Skeletal muscle cell (primary cell): ENCODE results near the gene MRPS17.
"Not testable (repeated sequence)": the region's sequence is repeated elsewhere in the genome, so short reads cannot be mapped to it uniquely, and the experiment has no call there.

Experiments
- DNase-seq: peaks from one replicate; pipeline ENCODE4 v3.0.0-alpha.2; 2010; ENCODE audit warnings: low read depth
- H3K4me3 ChIP-seq: 2 replicates; pipeline ENCODE4 v1.5.1; 2011; ENCODE audit warnings: low read depth, mild to moderate bottlenecking, control low read depth, low read length, moderate library complexity

MRPS17 gene

DNA sequence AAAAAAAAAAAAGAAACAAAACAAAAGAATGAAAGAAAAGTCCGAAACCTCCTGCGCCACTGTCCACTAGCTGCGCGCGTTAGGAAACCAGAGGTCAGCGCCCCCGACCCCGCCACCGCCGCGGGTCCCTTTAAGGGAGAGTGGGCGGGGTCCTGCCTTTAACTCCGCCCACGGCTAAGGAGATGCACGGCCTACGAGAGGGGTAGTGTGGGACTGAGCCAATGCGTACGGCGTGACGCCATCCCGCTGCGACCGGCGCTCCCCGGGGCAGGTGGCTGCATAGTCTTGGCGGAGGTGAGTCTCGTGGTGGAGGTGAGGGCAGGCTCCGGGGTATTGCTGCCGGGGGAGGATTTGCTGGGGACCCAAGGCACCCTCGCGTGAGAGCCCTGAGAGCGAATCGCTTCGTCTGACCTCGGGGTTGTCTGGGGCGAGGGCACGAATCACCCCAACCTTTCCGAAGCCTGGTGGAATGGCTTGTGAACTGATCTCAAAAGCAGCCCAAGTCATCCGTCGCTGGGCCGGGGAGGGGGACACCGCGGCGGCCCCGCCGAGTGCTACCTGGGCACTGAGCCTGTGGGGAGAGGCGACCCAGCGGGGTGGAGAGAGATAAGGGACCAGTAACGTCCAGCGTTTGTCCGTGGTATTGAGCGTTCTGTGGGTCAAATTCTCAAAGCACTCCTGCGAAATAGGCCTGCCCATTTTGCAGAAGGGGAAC, at the start of gene MRPS17:
MRPS17 (plus strand) TSS at position 241 of the 715 bp plus-strand sequence. CDS start 1,319 bp downstream, outside the sequence.
- peak; percentile 39 for DNase-seq
- H3K4me3 ChIP-seq: peak within 1 kb of the TSS; percentile 85

DNA sequence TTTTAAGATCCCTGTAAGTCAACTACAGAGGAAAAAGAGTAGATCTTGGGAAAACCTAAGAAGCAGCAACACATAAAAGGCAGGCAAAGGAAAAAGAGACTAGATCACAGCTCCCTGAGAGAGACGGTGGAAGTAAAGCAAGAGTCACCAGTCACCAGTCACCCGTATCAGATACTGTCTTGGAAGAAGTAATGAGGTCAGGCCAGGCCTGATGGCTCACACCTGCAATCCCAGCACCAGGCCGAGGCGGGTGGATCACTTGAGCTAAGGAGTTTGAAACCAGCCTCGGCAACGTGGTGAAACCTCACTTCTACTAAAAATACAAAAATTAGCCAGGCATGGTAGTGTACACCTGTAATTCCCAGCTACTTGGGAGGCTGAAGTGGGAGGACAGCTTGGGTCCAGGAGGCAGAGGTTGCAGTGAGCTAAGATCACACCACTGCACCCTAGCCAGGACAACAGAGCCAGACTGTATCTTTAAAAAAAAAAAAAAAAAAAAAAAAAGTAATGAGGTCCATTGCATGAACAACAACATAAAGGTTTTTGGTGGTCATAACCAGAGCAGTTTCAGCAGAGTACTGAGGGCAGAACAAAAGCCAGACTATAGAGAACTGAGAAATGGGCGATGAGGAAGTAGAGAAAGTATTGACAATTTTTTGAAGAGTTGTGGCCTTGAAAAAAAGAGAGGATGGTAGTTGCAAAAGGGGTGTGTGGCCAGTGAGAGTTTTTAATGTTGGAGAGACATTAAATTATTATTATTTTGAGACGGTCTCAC, 47.5 kb upstream of the MRPS17 start:
- no peak for DNase-seq
- H3K4me3 ChIP-seq: no peak overlapping the region

DNA sequence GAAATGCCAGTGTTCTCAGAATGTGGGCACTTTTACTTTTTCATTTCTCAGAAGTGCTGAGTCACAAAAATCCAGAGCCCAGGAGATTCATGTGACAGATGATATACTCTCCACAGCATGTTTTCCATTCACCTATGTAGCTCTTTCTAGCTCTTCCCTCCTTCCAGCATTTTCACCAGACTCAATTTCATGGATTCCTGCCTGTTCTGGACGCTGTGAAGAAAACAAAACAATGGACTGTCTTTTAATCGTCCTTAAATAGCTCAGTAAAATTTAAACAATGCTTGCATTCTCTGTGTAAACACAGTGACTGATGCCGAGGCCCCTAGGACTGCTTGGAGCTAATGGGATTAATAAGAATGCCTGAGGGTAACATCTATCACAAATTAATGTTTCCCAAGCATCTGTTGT, 38.9 kb upstream of the MRPS17 start:
- no peak overlapping the region for H3K4me3 ChIP-seq
- no peak for DNase-seq

DNA sequence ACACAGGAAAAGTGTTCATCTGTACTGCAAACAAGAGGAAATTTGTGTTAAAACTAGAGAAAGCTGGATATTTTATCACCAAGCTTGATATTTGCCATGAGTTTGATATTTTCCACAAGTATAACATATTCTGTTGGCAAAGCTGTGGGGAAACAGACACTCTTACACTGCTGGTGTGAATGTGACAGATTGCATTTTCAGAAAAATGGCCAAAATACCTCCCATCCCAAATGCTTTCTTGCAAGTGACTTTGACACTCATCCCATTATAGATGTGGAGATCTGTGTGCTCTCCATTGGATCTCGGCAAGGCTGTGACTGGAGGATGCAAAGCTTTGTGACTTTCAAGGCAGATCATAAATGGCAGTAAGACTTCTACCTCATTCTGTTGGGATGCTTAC, 33.9 kb upstream of the MRPS17 start:
- DNase-seq: no peak
- H3K4me3 ChIP-seq: no peak overlapping the region

DNA sequence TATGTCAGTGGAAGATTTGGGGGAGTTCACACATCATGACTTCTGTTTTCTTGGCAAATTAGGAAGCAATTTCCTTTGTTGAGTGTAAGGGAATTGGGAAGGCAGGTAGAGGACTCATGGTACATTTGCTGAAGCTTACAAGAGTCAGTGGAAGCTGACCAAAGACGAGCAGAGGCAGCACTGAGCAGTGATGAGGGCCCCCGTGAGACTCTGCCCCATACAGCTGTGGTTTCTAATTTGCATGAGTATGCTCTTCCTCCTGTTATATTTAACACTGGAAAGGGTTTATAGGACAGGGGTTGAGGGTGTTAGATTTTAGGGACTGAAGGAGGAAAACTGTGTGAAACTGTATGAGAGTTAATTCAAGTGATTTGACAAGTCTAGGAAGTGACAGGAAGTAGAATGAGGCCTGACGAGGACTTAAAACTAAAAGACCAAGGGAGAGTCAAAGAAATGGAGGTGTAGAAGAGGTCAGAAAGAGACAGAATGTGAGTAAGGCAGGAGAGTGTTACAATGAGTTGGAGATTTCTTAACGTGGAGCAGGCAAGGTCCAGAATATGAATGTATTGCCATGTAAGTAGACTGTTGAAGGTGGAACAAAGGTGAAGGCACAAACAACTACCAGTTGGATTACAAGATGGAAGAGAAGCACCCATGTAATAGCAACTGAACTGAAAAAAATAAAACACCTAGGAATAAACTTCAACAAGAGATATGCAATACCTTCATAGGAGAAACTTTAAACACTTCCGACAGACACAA, 23.5 kb upstream of the MRPS17 start:
- DNase-seq: no peak
- H3K4me3 ChIP-seq: no peak overlapping the region

DNA sequence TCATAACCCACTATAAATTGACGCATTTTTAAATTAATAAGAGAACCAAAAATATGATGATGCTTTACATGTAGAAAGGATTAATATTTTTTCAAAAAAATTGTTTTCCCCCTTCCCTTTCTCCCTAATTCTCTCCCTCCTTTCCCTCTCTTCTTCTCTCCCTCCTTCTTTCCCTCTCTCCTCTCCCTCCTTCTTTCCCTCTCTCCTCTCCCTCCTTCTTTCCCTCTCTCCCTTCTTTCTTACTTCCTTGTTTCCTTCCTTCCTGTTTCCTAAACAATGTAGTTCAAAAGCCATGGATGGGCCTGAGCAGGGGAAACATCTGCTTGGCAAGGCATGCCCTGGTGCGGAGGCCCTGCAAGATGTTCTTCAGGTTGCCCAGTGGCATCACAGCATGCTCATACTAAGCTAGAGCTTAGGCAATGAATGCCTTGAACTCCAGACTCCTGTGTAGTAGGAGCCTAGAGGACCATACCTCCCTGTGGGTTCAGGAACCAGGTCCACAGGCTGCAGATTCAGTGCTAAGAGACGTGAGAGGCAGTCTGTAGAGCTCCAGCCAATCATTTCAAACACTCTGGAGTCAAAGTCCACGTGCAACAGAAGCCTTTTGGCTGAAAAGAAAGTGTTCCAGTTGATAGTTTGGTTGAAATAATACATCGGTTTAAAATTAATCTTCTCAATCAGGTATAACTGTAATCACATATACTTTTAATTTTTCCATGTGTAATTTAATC, 20.1 kb upstream of the MRPS17 start:
- DNase-seq: no peak

DNA sequence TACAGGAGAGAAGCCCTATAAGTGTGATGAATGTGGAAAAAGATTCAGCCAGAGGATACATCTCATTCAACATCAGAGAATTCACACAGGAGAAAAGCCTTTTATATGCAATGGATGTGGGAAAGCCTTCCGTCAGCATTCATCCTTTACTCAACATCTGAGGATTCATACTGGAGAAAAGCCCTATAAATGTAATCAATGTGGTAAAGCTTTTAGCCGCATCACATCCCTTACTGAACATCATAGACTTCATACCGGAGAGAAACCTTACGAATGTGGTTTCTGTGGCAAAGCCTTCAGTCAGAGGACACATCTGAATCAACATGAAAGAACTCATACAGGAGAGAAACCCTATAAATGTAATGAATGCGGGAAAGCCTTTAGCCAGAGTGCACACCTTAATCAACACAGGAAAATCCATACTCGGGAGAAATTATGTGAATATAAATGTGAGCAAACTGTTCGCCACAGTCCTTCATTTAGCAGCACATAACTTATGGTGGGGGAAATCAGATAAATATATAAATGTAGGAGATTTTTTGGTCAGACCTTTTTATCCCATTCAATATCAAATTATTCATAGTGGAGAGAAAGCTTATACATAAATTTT, 12.1 kb upstream of the MRPS17 start:
- H3K4me3 ChIP-seq: no peak overlapping the region
- no peak for DNase-seq

More for the DNA sequence above, 20.1 kb upstream of the MRPS17 start:
- H3K4me3 ChIP-seq: no peak overlapping the region

DNA sequence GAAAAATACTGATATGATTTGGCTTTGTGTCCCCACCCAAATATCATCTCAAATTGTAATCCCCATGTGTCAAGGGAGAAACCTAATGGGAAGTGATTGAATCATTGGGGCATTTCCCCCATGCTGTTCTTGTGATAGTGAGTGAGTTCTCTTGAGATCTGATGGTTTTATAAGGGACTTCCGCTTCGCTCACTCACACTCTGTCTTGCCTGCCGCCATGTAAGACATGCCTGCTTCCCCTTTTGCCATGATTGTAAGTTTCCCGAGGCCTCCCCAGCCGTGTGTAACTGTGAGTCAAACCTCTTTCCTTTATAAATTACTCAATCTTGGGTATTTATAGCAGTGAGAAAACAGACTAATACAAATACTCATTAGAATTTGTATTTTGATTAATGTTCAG, 5.1 kb upstream of the MRPS17 start:
- no peak for DNase-seq

DNA sequence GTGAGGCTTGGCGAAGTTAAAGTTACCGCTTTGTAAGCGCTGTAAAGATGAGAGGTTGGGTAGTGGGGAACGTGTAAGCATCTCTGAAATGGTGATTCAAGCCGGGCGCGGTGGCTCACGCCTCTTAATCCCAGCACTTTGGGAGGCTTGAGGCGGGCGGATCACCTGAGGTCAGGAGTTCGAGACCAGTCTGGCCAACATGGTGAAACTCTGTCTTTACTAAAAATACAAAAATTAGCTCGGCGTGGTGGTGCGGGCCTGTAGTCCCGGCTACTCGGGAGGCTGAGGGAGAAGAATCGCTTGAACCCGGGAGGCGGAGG, 635 bp downstream of the MRPS17 start:
- not testable (repeated sequence) for DNase-seq
- H3K4me3 ChIP-seq: peak overlapping the region; percentile 85

More for the DNA sequence above, 5.1 kb upstream of the MRPS17 start:
- H3K4me3 ChIP-seq: no peak overlapping the region

DNA sequence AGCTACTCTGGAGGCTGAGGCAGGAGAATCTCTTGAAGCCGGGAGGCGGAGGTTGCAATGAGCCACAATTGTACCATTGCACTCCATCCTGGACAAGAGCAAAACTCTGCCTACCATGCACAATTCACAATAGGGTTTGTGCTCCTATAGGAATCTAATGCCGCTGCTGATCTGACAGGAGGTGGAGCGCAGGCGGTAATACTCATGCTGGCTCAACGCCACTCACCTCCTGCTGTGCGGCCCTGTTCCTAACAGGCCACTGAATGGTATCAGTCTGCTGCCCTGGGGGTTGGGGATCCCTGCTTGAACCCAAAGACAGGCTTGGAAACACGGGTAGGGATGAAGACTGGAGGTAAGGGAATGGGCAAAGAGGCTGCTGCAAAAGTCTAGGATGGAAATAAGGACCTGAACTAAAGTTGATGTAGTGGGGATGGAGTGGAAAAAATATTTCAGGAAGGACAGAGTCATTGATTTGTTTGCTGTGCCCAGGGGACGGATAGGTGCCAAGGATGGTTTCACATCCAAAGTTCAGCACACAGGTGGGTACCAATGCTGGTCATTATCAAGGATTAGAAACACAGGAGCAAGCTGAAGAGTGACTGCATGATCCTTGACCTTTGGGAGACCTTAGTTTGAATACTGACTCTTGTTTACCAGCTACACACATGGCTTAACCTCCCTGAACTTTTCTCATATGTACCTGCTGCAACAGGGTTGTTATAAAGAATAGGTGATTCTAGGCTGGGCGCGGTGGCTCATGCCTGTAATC, 2.2 kb downstream of the MRPS17 start:
- DNase-seq: no peak
- no peak overlapping the region for H3K4me3 ChIP-seq

DNA sequence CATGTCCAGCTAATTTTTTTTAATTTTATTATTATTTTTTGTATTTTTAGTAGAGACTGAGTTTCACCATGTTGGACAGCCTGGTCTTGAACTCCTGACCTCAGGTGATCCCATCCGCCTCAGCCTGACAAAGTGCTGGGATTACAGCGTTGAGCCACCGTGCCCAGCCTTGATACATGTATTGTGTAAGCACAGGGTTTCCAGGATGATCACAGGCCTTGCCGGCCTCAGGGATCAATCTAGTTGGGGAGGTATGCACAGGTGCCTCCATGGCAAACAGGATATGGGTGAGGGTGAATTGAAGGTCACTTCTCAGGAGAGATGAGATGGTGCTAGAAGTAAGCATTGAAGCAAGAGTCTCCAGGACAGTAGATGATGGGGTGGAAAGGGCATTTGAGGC, 5.5 kb downstream of the MRPS17 start:
- H3K4me3 ChIP-seq: no peak overlapping the region

DNA sequence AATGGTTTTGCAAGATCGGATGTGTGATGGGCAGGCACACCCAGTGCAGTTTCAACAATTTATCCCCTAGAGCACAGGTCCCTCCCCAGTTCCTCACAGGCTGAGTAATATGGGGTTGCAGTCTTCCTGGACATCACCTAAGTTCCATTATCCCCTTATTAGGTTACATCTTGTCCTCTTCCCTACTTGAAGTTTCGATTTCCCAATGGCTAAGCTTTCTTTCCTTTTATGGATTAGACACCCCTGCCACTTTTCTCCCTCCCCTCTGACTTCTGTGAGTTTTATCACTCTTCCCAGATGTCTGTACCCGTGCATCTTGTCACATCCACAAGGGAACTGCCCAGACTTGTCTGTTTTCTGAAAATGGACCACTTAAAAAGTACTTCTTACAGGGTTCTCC, 10.3 kb downstream of the MRPS17 start:
- no peak for DNase-seq
- no peak overlapping the region for H3K4me3 ChIP-seq

More for the DNA sequence above, 5.5 kb downstream of the MRPS17 start:
- no peak for DNase-seq

DNA sequence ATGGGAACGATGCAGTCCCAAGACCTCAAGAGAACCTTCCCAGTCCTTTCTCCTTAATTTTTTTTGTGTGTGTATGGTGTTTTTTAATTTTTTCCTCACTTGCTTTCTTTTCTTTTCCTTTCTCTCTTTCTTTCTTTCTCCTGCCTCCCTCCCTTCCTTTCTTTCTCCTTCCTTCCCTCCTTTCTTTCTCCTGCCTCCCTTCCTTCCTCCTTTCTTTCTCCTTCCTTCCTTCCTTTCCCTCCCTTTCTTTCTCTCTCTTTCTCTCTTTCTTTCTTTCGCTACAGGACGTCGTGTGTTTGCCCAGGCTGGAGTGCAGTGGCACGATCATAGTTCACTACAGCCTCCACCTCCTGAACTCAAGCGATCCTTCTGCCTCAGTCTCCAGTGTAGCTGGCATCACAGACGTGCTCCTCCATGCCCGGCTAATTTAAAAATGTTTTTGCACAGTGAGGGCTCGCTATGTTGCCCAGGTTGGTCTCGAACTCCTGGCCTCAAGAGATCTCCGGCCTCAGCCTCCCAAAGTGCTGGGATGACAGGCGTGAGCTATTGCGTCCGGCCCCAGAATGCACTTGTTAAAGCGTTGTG, 12.0 kb downstream of the MRPS17 start:
- peak overlapping the region; percentile 50 for H3K4me3 ChIP-seq
- no peak for DNase-seq

DNA sequence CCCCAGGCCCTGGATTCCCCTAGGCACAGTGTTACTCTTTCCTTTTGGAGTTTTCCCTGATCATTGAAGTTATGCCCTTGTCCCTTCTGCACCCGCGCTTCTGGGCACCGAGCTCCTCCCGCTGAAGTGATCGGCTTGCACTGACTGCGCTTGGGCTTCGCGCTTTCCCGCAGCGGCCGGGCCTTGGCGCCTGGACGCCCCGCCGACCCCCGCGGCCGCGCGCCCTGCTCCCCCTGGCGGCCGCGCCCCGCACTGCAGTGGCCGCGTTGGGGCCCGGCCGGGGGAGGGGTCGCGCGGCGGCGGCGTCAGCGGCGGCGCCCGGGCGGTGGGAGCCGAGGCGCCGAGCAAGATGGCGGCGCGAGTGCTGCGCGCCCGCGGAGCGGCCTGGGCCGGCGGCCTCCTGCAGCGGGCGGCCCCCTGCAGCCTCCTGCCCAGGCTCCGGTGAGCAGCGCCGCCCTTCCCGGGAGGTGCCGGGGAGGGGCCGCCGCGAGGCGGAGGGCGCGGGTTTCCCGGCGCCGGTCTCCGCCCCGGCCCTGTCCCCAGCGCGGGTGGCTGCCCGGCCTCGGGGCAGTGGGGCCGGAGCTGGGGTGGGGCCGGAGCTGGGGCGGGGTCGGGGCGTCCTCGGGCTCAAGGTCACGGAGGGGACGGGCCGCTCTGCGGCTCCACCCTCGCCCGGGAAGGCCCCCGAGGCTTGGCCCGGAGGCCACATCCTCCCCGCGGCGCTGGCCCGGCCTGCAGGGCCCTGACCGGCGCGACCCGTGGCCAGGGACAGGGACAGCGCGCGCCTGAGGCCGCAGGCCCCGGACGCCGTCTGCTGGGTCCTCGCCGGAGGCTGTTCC, 12.8 kb downstream of the MRPS17 start, which contains the start of gene NIPSNAP2:
NIPSNAP2 (plus strand) TSS at position 325 of the 839 bp plus-strand sequence; CDS start at position 350, 25 bp downstream.
- no peak for DNase-seq

DNA sequence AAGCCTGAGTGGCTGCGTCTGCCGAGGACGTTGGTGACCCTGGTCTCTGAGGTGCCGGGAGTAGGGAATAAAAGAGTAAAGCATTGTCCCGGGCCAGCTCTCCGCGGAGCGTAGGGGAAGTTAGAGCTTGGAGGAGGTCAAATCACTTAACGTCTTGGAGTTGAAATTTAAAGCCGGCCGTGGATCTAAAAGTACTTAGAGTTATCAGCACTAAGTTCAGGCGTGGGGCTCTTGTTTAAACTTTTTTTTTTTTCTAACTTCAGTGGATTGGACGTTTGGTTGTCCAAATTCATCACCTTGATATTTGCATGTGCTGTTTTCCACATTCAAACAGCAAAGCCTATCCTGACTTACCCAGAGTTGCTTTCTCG, 13.4 kb downstream of the MRPS17 start:
- DNase-seq: no peak
- H3K4me3 ChIP-seq: peak overlapping the region; percentile 62

More for the DNA sequence above, 12.8 kb downstream of the MRPS17 start, which contains the start of gene NIPSNAP2:
- peak within 1 kb of the TSS; percentile 62 for H3K4me3 ChIP-seq

DNA sequence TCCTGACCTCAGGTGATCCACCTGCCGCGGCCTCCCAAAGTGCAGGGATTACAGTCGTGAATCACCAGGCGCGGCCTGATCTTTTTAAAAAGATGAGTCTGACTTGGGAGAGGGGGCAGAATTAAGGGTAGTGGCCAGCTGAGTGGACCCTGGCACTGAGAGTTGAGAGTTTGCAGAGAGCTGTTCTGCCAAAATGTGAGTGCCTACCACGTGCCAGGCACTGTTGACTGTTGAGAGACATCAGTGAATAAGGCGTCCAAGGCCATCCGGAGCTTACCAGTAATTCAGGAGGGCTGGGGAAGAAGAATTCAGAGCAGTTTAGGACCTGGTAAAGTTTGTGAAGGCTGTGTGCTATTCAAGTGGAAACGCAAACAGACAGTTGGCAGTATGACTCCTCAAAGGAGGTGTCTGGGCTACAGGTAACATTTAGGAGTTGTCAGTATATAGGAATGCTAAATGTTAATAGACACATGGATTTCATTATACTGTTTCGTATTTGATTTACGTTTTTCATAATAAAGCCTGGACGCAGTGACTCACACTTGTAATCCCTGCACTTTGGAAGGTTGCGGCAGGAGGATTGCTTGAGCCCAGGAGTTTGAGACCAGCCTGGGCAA, 14.2 kb downstream of the MRPS17 start:
- H3K4me3 ChIP-seq: peak overlapping the region; percentile 62
- DNase-seq: no peak

DNA sequence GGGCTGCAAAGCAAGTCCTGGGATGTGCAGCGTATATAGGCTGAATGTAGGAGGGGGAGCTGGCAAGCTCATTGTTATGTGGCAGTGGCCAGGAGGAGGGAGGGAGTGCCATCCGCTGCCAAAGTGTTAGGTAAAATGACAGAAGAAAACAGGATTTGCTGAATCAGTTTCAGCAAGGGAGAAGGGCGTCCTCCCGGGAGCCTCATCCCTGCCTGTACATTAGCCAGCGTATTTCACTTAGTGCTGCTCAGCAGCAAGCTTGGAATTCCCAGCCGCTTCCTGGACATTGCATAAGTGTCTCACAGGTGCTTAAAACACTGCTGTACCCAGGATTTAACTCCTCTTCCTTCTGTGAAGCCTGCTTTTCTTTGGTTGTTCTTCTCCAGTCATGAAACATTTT, 15.2 kb downstream of the MRPS17 start:
- H3K4me3 ChIP-seq: no peak overlapping the region
- DNase-seq: no peak
